ENCODE results near the gene LRP5.

Gene LRP5

DNA sequence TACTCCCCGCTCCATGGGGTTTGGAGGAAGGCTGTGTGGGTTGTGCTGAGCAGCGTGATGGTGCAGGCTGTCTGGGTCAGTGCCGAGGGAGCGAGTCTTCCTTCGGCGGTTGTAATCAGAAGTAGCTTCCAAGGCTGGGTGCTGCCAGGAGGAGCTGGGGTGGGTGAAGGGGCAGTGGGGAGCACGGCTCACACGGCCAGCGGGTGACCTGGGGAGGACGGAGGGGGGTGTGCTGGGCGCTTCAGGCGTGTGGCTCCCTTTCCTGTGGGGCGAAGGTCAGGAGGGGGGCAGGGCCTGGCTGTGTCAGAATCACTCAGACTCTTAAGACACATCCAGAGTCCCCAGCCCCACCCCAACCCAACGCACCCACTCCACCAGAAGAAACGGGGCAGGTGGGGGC, 60.2 kb downstream of the LRP5 start:
- DNase-seq: no peak

- no peak for DNase-seq
These were observed 60.9 kb downstream of the LRP5 start for GRCh38 chr11:68373189-68373814.

DNA sequence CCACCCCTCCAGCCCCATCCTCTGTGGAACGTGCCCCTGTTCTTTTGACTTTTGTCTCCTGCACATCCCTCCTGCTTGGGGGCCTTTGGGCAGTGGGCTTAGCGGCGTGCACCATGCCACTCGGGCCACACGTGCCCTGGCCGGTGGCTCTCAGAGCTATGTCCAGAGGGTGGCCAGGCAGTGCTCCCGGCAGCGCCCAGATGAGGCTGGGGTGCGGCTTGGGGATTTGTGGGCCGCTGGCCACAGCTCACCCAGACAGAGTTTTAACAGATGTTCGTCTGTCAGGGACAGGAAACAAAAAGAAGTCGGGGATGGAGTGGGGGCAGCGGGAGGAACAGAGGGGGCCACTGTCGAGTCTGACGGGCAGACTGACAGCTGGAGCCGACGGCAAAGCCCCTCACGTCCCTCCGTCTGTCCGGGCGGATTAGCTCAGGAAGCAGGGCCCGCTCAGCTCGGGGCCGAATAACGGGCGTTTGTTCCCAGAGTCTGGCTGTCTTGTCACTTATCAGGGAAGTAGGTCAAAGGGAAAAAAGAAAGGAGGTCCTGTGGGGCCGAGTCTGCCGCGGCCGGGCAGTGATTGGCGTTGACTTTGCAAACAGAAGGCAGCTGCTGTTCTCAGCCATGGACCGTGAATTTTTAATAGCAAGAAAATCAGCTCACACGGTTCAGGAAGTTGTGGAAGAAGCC, 61.6 kb downstream of the LRP5 start:
- DNase-seq: no peak

DNA sequence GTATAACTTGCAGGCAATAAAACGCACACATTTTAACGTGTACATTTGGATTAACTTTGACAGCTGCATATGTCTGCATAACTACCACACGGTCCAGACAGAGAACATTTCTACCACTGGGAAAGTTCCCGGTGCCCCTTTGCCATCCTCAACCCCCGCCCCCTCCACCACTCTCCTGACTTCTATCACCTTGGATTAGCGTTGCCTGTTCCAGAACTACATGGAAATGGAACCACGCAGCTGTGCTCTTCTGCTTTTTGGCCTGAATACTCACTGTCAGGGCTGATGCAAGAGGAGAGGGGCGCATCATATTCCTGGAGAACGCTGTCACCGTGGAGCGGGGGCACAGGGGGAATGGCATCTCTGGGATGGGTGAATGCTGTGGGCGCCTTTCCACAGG, 62.1 kb downstream of the LRP5 start:
- DNase-seq: no peak

DNA sequence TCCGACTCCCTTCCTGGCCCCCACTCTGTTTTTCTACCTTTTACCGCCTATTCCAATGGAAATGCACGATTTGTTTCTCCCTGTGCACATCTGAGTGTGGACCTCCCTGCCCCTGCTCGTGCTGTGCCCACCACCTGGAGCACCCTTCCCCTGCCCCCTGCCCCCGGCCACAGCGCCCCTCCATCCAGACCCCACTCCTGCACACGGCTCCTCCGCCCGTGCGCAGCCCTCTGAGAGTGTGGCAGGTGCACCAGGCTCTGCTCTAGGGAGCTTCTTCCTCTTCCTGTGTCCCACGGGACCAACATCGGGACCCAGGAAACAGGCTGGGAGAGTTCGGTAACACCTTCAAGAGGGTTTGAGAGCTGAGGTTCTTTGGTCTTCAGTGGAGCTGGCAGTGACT, 62.9 kb downstream of the LRP5 start:
- no peak for DNase-seq

DNA sequence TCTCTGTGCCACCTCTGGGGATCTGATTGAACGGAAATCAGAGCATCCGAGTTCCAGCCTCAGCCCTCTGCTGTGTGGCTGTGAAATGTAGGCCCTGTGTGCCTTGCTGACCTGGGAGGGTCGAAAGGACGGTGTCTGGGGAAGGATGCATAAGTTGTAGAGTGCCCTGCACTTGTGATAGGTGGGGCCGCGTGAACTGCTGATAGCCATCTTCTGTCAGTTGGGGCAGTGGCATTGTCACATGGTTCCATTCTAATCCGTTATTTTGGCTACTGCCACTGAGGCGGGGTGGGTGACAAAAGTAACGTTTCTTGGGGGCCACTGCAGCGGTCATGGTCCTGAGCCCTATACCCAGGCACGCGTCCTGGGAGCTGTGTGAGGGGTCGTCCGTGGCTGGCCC, 63.4 kb downstream of the LRP5 start:
- DNase-seq: no peak

DNA sequence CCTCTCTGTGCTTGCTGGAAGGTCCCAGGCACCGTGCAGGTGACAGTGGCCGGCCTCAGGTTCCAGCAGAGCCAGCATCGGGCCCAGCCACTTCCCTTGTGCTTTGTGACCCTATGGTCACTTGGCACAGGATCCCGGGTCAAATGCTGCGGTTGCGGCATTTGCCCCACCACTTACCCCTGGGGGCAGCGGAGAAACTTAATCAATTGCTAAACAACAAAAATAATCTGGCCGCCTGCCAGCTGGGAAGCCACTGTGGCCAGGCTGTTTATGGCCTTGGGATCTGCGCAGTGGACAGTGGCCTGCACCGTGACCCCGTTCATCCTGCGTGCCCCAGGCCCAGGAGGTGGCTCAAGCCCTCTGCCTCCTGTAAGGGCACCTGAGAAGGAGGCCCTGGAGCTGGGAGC, 65.0 kb downstream of the LRP5 start:
- no peak for DNase-seq

DNA sequence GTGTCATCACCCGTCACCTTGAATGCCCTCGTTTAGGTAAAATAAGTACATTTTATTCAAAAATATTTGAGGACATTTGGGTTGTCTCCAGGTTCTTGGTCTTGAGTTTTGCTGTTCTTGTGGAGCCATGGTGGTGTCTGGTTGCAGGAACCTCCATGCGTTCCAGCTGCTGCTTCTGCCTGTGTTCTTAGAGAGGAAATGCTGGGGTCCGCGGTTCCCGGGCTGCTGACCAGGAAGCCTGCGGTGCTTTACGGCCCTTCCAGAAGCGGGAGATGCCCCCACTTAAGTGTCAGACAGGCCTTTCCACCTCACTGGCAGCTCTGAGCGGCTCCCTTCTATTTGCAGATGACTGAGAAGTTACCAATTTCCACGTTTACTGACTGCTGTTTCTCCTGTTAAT, 66.8 kb downstream of the LRP5 start:
- DNase-seq: no peak

DNA sequence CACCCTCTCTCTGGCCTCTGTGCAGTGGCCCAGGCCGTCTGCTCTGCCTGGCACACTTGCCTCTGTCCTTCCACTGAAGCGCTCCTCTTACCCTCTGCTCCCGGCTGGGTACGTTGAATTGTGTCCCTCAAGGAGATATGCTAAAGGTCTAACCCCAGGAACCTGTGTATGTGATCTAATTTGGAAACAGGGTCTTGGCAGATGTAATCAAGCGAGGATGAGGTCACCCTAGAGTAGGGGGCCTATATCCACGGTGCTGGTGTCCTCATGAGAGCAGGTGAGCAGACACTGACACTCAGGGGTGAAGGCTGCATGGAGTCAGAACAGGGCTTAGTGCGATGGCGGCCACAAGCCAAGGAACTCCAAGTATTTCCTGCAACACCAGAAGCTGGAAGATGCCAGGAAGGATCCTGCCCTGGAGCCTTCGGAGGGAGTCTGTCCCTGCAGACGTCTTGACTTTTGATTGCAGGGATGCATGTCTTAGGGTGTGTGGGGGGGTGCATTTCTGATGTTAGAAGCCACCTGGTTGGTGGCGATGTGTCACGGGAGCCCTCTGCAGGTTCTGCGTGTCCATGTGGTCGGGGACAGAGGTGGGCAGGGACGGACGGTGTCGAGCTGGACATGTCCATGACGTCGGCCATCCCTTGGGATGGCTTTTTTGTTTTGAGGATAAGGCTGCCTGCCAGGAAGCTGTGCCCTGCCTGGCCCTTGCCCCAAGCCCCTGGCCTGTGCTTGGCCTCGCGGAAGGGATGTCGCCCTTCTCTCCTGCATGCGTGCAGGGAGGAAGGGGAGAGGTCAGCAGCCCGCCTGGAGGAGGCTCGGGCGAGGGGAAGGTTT, 68.6 kb downstream of the LRP5 start:
- DNase-seq: no peak

GRCh38 chr11:68381716-68382115, 69.3 kb downstream of the LRP5 start:
- no peak for DNase-seq

DNA sequence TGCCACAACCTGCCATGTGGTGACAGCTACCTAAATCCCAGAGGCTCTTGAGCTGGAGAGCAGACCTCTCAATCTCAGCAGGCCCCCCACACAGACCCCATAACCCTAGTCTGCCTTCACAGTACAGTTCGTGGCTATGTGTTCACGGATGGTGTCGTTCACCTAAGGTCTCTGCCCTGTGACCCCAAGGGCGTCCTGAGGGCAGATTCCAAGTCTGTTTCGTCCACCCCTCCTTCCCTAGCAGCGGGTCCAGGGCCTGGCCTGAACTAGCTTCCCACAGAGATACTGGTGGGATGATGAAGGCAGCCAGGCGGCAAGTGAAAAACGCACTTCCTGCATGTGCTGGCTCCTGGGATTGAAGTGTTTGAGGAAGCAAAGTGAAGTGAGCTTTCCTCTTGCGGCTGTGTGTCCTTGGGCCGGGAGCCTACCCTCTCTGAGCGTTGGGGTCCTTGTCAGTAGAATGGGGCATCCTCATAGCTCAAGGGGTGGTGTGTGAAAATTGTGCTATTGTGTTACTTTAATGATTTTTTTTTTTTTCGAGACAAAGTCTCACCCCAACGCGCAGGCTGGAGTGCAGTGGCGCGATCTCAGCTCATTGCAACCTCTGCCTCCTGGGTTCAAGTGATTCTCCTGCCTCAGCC, 70.1 kb downstream of the LRP5 start:
- no peak for DNase-seq

DNA sequence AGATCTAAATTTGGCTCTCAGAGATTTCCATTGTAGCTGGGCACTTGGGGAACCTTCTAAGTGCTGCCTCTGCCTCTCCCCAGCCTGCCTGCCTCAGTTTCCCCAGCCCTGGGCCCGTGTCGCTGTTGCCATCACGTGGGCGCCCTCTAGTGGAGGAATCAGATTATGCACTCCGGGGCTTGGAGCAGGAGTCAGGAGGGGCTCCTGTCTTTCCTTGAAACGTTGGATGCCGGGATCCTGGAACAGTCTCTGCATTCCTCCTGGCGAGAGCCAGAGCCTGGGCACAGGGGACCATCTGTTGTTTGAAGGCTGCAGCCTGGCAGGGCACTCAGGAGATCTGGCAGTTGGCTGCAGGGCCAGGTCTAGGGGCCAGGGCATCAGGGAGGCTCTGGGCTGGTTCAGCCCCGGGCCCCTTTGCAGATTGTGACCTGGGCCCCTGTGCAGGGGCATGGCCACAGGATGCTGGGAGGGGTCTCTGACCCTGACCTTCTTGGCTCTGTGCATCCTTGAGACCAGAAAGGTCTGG, 71.6 kb downstream of the LRP5 start:
- peak; percentile 75 for DNase-seq

DNA sequence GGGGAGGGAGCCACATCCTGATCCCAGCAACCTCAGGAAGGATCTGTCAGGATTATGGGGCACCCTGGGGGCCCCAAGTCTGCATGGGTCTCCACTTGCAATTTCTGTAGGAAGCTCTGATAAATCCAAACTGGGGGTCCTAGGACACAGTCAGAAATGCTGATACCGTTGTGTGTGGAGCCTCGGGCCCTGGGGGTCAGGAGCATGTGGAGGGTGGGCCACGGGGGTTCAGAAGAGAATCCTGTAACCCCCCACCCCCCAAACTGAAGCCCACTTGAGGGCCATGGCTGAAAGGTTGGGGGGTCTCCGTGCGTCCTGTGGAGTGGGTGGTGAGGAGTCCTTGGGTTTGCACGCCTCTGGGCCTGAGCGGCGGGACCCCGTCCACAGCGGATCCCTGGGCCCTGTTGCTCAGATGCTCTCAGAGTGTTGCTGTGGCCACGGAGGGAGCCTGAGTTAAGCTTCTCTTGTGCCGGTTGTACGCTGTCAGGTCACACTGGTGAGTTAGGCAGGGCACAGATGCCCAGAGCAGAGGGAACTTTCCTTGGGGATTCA, 72.2 kb downstream of the LRP5 start:
- DNase-seq: no peak

- no peak for DNase-seq
These were observed 72.7 kb downstream of the LRP5 start for GRCh38 chr11:68385128-68385527.

- DNase-seq: no peak
These were observed 74.1 kb downstream of the LRP5 start for GRCh38 chr11:68386331-68386978.

- DNase-seq: no peak
These were observed 75.4 kb downstream of the LRP5 start for GRCh38 chr11:68387840-68388239.

GRCh38 chr11:68388595-68389198, 76.3 kb downstream of the LRP5 start:
- no peak for DNase-seq

DNA sequence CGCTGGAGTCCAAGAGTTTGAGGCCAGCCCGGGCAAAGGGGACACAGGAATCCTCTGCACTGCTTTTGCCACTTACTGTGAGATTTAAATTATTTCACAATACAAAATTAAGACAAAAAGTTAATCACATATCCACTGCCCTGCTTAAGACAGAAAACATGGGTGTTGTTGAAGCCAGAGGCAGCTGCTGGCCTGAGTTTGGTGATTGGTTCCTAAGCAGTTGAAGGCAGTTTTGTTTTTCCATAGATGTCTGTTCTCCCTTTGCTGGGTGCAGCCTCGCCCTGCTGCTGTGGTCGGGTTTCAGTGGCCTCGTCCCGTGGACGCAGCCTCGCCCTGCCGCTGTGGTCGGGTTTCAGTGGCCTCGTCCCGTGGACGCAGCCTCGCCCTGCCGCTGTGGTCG, 77.9 kb downstream of the LRP5 start:
- no peak for DNase-seq

- DNase-seq: no peak
These were observed 80.4 kb downstream of the LRP5 start for GRCh38 chr11:68392822-68393221.

DNA sequence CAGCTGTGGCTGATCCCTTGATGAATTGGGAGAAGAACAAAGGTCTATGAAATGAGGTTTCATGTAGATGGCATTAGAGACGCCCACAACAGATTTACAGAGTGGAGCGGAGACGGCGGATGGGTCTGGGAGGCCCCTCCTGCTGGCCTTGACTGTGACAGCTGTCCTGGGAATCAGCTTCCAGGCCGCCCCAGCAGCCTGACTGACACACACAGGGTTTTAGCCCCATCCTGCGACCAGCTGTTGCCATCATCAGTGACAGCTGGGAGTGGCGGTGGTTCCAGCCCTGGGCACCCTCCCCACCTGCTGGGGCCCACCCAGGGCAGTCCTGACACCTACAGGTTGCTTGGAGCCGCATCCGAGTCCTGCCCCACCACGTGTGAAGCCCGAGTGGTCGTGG, 84.1 kb downstream of the LRP5 start:
- DNase-seq: no peak

- no peak for DNase-seq
These were observed 84.9 kb downstream of the LRP5 start for GRCh38 chr11:68397256-68397655.

All from activated CD4-positive, alpha-beta T cell treated with anti-CD3 and anti-CD28 coated beads, Interleukin-2, Interleukin-6, amounts not matched to agents 100 ng/mL and 50 ng/mL, durations not matched to agents 16 hours and 8 hours (primary cell).